Measurements from ENCODE around the gene SPACA5. TPM values are rescaled to one million over a fixed set of nuclear protein-coding genes. Genes with fewer than 3 reads are reported as not detected.

Gene SPACA5
- total and polyA plus RNA-seq, 9 of the 15 experiments (the other 6 are each of a cell fraction or from before 2014, with no cell fraction given) = not detected

DNA sequence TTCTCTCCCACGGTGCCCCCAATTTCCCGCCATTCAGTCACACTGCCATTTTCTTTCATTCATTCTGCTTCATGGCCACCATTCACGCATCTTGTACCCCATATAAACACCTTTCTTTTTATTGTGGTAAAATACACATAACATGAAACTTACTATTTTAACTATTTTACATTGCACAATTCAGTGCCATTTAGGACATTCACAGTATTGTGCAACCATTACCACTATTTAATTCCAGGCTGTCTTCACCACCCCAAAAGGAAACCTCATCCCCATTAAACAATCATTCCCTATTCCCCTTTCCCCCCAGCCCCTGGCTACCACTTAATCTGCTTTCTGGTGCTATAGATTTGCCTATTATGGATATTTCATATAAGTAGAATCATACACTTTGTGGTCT, 15.9 kb downstream of the SPACA5 start:
- intact Hi-C loops (cut with micrococcal nuclease) (no loop called here), in situ Hi-C loops (cut with MboI) (loop anchor here (10.0 kb wide), 1 partner anchor 198 kb away; no protein-coding TSS in a partner anchor)
- ChIA-PET CTCF (ENCODE audit: low intra/inter-chr PET ratio) (no interaction called here), POLR2A (no interaction called here)
- ATAC-seq (no peak), FAIRE-seq (no peak), DNase-seq (ENCODE audit: extremely low read depth in 1 of 4, low spot score in 3 of 4) (no peak)
- no peak overlapping the region for H3K27ac ChIP-seq (ENCODE audit: extremely low read depth, low read depth, low read length)
- H3K27me3 ChIP-seq (ENCODE audit: control insufficient read depth in 2 of 2, insufficient read depth in 2 of 2, low read length in 2 of 2) = no peaks in the 10 kb centered on the region
- no peaks in the 10 kb centered on the region for H4K20me1 ChIP-seq (replicated peaks; ENCODE audit: control insufficient read depth, insufficient read depth, low read length)
- no peak overlapping the region for H3K4me2 ChIP-seq (ENCODE audit: insufficient read depth, low read length)
- no peaks in the 10 kb centered on the region for H3K79me2 ChIP-seq (ENCODE audit: control insufficient read depth, insufficient read depth, low read length)
- no peaks in the 10 kb centered on the region for H3K4me1 ChIP-seq (replicated peaks in 1 of 2; ENCODE audit: control insufficient read depth in 2 of 2, insufficient read depth in 2 of 2, low read length in 2 of 2)
- no peak overlapping the region for H3K4me3 ChIP-seq
- no peak overlapping the region for H3K9ac ChIP-seq (ENCODE audit: insufficient read depth in 1 of 2, low read depth in 2 of 2, low read length in 2 of 2)
- no peaks in the 10 kb centered on the region for H3K36me3 ChIP-seq (ENCODE audit: control insufficient read depth, insufficient read depth, low read length)
- H3K9me3 ChIP-seq (replicated peaks; ENCODE audit: control insufficient read depth, insufficient read depth, low read depth, low read length) = no peaks in the 10 kb centered on the region
- H3K9me1 ChIP-seq (ENCODE audit: control insufficient read depth, insufficient read depth, low read length) = no peaks in the 10 kb centered on the region
- H2AFZ ChIP-seq (ENCODE audit: low read depth, low read length) = no peak overlapping the region
- TF ChIP-seq FOSL1 (tag; conservative IDR thresholded peaks at IDR 0.05) (no peak), CEBPB (tag; IDR thresholded peaks at IDR 0.05) (peak; percentile 63), GTF2A2 (tag; IDR thresholded peaks at IDR 0.05) (no peak), MYBL2 (IDR thresholded peaks at IDR 0.05; ENCODE audit: low read depth) (no peak), MYBL2 (CRISPR knock-in tag; IDR thresholded peaks at IDR 0.05; ENCODE audit: borderline replicate concordance) (no peak), CEBPG (CRISPR knock-in tag; IDR thresholded peaks at IDR 0.05) (no peak), CEBPG (tag; conservative IDR thresholded peaks at IDR 0.05 in 1 of 2, IDR thresholded peaks at IDR 0.05 in 1 of 2) (peak in 1 of 2 experiments; percentile 43; a peak in 1 of 4 replicates)
- BruUV-seq (replicated peaks) = no TSS peak
- 9% methylated on average over 3 of the region's 3 CpGs for WGBS (ENCODE audit: insufficient coverage, low coverage, missing lambda C conversion rate)

Measured in K562 (cell line).